ENCODE data around the gene MIAT.

MIAT gene

DNA sequence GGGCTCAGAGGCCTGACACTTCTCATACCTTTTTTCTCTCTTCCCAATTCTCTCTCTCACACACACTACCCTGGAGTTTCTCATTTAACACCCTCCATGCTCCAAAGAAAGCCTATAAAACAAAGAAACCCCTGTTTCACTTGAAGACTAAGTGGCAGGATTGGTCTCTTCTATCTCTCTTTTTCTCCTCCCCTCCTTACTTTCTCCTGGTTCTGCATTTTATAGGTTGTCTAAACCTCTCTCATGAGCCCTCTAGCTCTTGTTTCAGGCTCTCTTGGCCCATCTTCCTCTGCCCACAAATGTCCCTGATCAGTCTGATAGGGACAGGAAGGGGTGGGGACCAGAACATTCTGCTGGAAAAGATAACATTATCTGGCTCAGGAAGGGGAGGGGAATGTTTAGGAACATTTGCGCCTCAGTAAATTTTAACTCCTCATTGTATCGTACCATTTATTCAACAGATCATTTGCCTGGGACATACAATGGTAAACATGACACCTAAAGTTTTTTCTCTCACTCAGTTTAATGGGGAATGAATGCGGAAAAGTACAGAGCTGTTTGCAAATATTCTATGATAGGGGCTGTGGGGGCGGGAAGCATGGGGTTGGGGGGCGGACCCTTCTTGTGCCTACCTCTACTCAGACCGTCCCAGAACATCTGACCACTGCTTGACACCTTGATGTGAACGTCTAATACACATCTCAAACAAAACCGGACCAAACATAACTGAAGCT, 24.8 kb upstream of the MIAT start:
- DNase-seq = no peak

DNA sequence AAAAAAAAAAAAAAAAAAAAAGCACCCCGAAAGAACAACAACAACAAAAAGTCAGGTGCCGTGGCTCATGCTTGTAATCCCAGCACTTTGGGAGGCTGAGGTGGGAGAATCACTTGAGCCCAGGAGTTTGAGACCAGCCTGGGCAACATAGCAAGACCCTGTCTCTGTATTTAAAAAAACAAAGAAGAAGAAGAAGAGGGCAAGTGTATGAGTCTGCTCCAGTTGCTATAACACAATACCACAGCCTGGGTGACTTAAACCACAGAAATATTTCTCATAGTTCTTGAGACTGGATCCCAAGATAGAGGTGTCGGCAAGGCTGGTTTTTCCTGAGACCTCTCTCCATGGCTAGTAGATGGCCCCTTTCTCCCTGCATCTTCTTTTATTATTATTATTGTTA, 23.2 kb upstream of the MIAT start:
- no peak for DNase-seq

- DNase-seq = no peak
These were observed 22.3 kb upstream of the MIAT start for GRCh38 chr22:26635117-26635516.

DNA sequence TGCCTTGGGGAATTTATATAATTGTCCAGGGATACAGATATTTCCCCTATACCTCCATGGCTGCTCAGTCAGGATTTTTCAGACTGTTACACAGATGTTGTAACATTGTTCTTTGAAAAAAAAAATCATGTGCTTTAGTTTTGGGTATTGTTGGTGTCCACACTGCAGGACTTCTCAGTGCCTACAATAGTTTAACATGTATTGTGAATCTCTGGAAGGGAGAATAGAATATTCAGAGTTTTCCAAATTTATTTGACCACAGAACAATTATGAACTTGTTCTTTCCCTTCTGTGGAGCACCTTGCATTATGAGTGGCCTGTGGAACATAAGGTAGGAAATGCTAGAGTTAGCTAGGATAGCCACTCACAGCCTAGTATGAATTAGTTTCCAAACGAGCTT, 21.1 kb upstream of the MIAT start:
- DNase-seq = no peak

DNA sequence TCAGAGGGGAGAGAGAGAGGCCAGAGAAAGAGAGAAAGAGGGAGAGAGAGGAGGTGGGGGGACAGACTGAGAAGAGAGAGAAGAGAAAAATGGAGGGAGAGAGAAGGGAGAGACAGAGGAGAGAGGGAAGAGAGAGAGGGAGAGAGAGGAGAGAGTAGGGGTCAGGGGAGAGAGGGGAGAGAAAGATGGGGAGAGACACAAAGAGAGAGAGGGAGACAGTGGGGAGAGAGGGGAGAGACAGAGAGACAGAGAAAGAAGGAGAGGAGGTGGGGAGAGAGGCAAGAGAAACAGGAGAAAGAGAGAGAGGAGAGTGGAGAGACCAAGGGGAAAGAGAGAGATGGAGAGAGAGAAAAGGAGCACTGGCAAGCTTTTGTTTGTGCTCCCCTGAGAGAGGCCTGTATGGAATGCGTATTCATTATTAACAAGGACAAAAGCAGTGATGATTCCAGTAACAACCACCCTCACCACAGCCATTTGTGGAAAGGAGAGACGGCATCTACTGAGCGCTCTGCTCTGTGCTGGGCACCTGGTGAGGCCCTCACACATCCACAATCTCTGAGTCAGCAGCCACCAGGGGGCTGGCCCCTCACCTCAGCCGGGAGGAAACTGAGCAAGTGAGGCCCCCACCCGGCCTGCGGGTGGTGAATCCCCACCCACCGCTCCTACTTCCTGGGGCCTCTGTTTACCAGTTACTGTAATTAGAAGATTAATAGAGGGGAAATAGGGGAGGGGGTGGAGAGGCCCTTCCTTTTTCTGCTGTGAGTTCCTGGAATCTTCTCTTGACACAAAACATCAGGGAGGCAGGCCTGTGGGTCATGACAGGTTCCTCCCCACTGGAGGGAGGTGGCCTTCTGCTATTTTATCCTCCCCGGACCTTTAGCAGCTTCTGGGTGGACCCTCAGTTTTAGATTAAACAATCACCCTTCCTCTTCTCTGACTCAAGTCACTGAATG, 14.6 kb upstream of the MIAT start:
- DNase-seq = peak; percentile 81

DNA sequence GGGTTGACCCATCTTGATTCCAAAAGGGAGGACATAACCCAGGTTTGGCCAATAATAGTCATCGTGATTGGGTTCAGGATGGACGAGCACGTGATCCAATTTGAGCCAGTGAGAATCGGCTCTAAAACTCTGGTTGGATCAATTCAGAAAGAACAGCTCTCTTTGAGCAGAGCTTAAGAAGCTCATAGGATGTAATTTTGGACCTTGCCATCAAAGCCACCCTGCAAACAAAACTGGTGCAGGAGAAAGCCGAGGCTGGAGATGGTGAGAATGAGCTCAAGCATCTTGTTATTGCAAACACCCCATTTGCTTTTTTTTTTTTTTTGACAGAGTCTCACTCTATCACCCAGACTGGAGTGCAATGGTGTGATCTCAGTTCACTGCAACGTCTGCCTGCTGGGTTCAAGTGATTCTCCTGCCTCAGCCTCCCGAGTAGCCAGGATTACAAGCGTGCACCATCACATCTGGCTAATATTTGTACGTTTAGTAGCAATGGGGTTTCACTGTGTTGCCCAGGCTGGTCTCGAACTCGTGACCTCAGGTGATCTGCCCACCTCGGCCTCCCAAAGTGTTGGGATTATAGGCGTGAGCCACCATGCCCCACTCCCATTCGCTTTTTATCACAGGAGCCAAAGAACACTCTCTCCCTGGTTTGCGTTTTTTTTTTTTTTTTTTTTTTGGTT, 13.8 kb upstream of the MIAT start:
- DNase-seq = no peak

- no peak for DNase-seq
These were observed 11.2 kb upstream of the MIAT start for GRCh38 chr22:26646158-26646557.

- peak; percentile 36 for DNase-seq
These were observed 9.3 kb upstream of the MIAT start for GRCh38 chr22:26648011-26648497.

DNA sequence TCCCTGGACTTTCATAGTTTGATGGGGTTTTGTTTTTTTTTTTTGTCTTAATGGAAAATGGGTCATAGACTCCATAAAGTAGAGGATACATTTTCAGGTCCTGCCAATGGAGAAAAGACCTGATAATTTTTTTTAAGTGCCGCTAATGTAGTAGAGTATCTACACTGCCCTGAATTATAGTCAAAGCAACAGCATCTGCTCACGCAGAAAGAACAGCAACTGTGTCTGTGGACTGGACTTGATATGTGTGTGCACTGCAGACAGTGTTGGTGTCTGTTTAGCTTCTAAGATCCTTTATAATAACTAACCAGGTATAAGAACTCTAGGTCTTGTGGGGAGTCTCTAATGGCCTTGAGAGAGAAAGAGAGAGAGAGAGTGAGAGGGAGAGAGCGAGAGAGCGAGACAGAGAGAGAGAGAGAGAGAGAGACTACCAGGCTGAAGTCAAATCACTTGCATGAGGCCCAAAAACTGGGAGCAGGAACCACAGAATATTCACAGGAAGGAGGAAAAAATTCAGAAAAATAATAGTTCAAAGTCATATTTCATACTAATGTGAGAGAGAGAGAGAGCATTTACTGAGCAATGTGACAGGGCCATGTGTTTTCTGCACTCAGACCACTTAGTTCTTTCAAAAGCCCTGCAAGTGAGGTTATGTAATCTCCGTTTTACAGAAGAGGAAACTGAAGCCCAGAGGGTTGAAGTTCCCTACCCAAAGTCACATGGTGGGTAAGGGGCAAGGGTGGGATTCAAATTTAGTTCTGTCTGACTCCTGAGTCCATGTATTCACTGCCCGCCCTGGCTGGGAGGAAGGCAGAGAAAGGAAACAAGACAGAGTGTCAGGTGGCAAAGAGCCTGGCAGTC, 8.6 kb upstream of the MIAT start:
- no peak for DNase-seq

GRCh38 chr22:26650722-26651421, 6.5 kb upstream of the MIAT start:
- no peak for DNase-seq

DNA sequence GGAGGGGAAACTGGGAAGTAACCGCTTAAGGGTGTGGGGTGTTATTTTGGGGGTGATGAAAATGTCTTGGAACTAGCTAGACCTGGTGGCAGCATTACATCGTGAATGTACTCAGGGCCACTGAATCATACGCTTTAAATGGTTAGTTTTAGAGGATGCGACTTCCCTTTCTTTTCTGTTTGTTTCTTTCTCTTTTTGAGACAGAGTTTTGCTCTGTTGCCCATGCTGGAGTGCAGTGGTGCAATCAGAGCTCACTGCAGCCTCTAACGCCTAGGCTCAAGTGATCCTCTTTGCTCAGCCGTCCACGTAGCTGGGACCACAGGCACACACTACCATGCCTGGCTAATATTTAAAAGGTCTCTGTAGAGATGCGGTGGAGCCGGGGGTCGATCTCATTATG, 5.6 kb upstream of the MIAT start:
- DNase-seq = no peak

DNA sequence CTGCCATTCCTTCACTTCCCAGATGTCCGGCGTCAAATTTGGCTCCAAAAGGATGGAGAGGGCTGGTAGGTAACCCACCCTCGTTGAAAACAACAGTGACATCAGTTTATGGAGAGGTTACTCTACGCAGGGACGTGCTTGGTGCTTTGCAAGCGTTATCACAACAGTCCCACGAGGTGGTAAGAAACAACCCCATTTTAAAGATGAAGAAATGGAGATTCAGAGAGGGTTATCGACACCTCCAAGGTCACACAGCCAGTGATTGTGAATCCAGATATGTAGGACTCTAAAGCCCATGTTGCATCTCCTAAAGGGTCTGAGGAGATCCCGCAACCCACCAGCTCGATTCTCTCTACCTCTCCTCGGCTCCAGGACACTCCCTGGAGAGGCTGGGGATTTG, 773 bp downstream of the MIAT start:
- DNase-seq = no peak

GRCh38 chr22:26658671-26659478, 1.5 kb downstream of the MIAT start:
- DNase-seq = peak; percentile 88

- no peak for DNase-seq
These were observed 3.0 kb downstream of the MIAT start for GRCh38 chr22:26660356-26660755.

DNA sequence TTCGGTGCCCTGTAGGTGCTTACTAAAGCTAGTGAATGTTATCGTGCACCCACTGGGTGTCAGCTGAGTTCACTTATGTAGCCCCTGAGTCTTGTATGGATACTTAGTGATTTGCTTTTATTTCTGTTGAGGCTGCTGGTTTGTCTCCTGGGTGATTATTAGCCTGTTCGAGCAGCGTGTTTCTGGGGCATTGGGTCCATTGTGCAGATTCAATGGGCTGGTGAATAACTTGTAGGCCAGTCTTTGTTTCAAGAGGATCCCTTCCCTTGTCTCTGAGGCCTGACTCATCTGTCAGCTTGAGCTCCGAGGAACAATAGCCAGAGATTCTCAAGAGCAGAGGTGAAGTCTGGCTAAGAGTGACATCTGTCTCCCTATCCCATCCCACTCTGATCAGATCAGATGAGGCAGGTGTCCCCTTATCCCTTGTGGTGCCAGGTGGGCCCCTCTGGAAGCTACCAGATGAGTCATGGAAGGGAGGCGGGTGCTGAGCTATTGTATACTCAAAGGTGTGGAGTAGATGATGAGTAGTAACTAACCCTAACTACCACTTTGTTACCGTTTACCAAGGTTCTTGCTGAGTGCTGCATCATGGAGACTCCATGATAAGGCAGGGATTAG, 3.7 kb downstream of the MIAT start:
- no peak for DNase-seq

DNA sequence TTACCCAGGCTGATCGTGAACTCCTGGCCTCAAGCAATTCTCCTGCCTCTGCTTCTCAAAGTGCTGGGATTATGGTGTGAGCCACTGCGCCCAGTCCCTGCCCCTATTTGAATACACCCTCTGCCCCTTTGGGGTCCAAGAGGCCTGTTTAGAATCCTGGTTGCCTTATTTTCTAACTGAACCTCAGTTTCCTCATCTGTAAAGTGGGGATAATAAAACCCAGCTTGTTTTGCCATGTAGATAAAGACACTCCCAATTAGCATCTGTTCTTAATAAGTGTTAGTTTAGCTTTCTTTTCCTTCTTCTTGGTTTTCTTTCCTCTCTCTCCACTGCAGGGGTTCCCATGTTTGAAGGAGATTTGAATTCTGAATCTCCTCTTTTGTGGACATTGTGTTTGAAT, 4.8 kb downstream of the MIAT start:
- no peak for DNase-seq

DNA sequence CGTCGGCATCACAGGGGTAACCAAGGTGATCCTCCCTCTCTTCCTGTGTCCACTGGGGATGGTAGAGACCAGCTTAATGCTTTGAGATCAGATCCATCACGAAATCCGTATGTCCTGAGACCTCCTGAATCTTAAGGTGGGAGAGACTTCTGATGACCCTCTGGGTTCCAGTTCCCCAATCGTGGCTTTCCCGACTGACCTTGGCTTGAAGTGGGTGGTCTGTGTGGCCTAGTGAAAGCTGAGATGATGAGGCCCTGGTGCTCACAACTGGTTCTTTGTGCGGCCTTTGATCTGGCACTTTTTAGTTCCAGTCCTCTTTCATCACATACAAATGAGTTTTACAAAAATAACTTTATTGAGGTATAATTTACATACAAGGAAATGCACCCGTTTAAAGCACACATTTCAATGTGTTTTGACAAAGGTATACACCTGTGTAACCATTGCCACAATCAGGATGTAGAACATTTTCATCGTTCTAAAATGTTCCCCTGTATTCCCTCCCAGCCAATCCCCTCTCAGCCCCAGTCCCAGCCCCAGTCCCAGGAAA, 6.1 kb downstream of the MIAT start:
- DNase-seq = no peak

DNA sequence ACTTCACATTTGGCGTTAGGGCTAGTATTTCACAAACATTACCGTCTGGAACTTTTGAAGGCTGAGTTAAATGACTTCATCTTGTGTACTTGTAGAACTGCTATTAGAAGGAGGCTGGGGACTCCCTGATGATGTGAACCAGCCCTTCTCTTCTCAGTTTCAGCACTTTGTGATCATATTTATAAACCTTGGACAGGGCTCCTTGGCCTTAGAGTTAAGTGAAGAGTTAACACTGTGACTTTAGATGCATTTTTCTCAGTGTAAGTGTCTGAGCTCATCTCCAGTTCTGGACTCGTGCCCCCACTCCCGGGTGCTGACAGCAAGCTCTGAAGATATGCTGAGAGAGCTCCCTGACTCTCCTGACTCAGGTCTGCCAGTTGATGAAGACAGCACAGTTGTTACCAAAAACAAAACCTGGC, 8.4 kb downstream of the MIAT start:
- DNase-seq = no peak

DNA sequence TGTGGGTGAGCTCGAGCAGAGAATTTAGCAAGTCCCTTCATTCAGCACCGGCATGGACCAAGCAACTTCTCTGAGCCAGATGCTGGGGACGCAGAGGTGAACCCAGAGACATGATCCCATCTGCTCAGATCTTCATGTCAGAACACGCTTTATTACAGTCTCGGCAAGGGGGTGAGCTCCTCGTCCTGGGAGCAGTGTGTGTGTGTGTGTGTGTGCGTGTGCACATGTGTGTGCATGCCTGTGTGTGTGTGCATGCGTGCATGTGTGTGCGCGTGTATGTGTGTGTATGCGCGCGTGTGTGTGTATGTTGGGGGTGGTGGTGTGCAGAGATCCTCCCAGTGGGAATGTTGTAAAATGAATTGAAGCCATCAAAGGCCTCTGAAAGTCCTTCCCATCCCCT, 9.8 kb downstream of the MIAT start:
- no peak for DNase-seq

GRCh38 chr22:26669060-26669481, 11.7 kb downstream of the MIAT start:
- no peak for DNase-seq
